Natural killer cell (primary cell): ENCODE data around the gene CBX4. TPM values are rescaled to one million over a fixed set of nuclear protein-coding genes. Genes with fewer than 3 reads are reported as not detected.

Source experiments
- ATAC-seq, 3 donors: fragments of 150-1000 bp in 2 of 3; fragments of 200-7000 bp in 1 of 3; cut with Tn5 transposase; 1 replicate in 1 of 3; 2 replicates in 2 of 3; pipeline ENCODE4 v1.10.0; 2021; ENCODE audit warnings: mild to moderate bottlenecking in 2 of 3, moderate library complexity in 2 of 3
- DNase-seq, 2 donors: peaks; one replicate each; pipeline versions ENCODE4 v3.0.0 to v3.0.0-alpha.2; 2013 to 2021; ENCODE audit warnings: mixed read lengths in 1 of 2
- H3K27ac ChIP-seq: one replicate; pipeline ENCODE4 v1.5.1; 2013; ENCODE audit warnings: mild to moderate bottlenecking, low read length
- H3K27me3 ChIP-seq: one replicate; pipeline ENCODE4 v1.6.1; 2013; ENCODE audit warnings: low read length; ENCODE audit not compliant: control insufficient read depth, insufficient read depth
- H3K36me3 ChIP-seq: one replicate; pipeline ENCODE4 v1.6.1; 2013; ENCODE audit warnings: low read length; ENCODE audit not compliant: control insufficient read depth, insufficient read depth
- H3K4me1 ChIP-seq: one replicate; pipeline ENCODE4 v1.6.1; 2013; ENCODE audit warnings: low read length; ENCODE audit not compliant: control insufficient read depth, insufficient read depth
- H3K4me3 ChIP-seq: one replicate; pipeline ENCODE4 v1.5.1; 2013; ENCODE audit warnings: low read length
- H3K9me3 ChIP-seq: one replicate; pipeline ENCODE4 v1.6.1; 2013; ENCODE audit warnings: low read length; ENCODE audit not compliant: control insufficient read depth, insufficient read depth
- H3K27ac Mint-ChIP-seq, 2 donors: one replicate each; pipeline ENCODE4 v1.8.0; 2022; ENCODE audit warnings: mild to moderate bottlenecking in 2 of 2, mixed read lengths in 2 of 2, moderate library complexity in 1 of 2
- H3K27me3 Mint-ChIP-seq, 2 donors: one replicate each; pipeline ENCODE4 v1.8.0; 2022; ENCODE audit warnings: low read depth in 2 of 2, mixed read lengths in 2 of 2
- H3K36me3 Mint-ChIP-seq: one replicate; pipeline ENCODE4 v1.8.0; 2022; ENCODE audit warnings: mixed read lengths
- H3K4me1 Mint-ChIP-seq, 2 donors: one replicate each; pipeline ENCODE4 v1.8.0; 2022; ENCODE audit warnings: mixed read lengths in 2 of 2
- H3K4me3 Mint-ChIP-seq: one replicate; pipeline ENCODE4 v1.8.0; 2022; ENCODE audit warnings: mild to moderate bottlenecking, moderate library complexity, mixed read lengths
- H3K9me3 Mint-ChIP-seq, 2 donors: one replicate each; pipeline ENCODE4 v1.8.0; 2022; ENCODE audit warnings: mixed read lengths in 2 of 2
- CTCF ChIP-seq: fragments of 200-600 bp; IDR thresholded peaks from one replicate; pipeline ENCODE4 v1.8.0; 2022; ENCODE audit warnings: antibody characterized with exemption
- WGBS: methylation state at CpG from one replicate; pipeline ENCODE4 v1.1.7; 2013; ENCODE audit warnings: missing lambda C conversion rate; ENCODE audit not compliant: insufficient coverage; 5-methylcytosine and 5-hydroxymethylcytosine counted together
- intact Hi-C: fragments of 100-400 bp; cut with micrococcal nuclease; formaldehyde crosslinking; loops from one replicate; pipeline ENCODE4 v1.14.2; 2022
- total RNA-seq, 4 donors: library from RNA; stranded (reverse); fragments of 120-200 nt in 1 of 4; gene quantifications; one replicate each; pipeline versions ENCODE4 v1.2.3 to v1.2.4, GENCODE V29; 2013 to 2022

The CBX4 gene
- total RNA-seq, 3 donors from 2014 or later (not counting 1 experiment from before 2014, with no cell fraction given), result 147 to 220 (median 217) TPM

DNA sequence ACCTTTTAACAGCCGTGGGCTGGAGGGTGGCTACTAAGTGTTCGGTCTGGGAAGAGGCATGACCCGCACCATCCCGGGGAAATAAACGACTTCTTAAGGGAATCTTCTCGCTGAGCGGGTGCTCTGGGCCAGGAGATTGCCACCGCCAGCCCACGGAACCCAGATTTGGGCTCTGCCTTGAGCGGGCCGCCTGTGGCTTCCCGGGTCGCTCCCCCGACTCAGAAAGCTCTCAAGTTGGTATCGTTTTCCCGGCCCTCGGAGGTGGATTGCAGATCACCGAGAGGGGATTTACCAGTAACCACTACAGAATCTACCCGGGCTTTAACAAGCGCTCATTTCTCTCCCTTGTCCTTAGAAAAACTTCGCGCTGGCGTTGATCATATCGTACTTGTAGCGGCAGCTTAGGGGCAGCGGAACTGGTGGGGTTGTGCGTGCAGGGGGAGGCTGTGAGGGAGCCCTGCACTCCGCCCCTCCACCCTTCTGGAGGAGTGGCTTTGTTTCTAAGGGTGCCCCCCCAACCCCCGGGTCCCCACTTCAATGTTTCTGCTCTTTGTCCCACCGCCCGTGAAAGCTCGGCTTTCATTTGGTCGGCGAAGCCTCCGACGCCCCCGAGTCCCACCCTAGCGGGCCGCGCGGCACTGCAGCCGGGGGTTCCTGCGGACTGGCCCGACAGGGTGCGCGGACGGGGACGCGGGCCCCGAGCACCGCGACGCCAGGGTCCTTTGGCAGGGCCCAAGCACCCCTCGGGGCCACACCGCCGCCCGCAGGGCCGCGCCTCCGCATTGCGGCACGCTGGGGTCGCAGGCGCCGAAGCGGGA, 3.6 kb upstream of the CBX4 start:
- Histone ChIP-seq H3K4me3 (no peak overlapping the region), H3K27ac (no peak overlapping the region), H3K9me3 (no peaks in the 10 kb centered on the region), H3K36me3 (no peaks in the 10 kb centered on the region), H3K27me3 (peaks cover 43% of the 10 kb centered on the region), H3K4me1 (peaks cover 66% of the 10 kb centered on the region)
- peaks cover 14 to 26% of the 10 kb centered on the region in 2 donors for H3K27me3 Mint-ChIP-seq
- H3K4me3 Mint-ChIP-seq, result peak overlapping the region; percentile 62
- H3K27ac Mint-ChIP-seq, result peak overlapping the region; percentile 43 to 59
- DNase-seq (peak; percentile 29 to 65), ATAC-seq (no peak)
- H3K9me3 Mint-ChIP-seq, result no peaks in the 10 kb centered on the region
- H3K36me3 Mint-ChIP-seq, result no peaks in the 10 kb centered on the region
- peaks cover 21 to 35% of the 10 kb centered on the region in 2 donors for H3K4me1 Mint-ChIP-seq
- intact Hi-C loops, result loop anchor here (2.0 to 5.0 kb wide), 2 partner anchors 96 to 154 kb away; no protein-coding TSS in a partner anchor
- no peak for TF ChIP-seq CTCF
- WGBS, result 2% methylated on average over 66 of the region's 66 CpGs

DNA sequence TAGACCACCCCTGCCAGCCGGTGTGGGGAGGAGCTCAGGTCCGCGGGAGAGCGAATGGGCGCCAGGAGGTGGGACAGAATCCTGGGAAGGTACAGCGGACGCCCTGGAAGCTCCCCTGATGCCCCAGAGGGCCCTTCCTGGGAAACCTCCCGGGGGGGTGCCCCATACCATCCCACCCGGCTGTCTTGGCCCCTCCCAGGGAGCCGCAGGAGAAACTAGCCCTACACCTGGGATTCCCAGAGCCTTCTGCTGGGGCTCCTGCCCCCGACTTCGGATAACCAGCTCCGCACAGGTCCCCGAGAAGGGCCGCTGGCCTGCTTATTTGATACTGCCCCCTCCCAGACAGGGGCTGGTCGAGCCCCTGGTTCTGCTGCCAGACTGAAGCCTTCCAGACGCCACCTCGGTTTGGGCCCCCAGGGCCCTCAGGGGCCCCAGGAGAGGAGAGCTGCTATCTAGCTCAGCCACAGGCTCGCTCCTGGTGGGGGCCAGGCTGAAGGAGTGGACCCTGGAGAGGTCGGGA, 3.0 kb upstream of the CBX4 start:
- intact Hi-C loops, result loop anchor here (2.0 to 5.0 kb wide), 2 partner anchors 95 to 155 kb away; no protein-coding TSS in a partner anchor
- peak overlapping the region; percentile 43 to 59 for H3K27ac Mint-ChIP-seq
- ATAC-seq (no peak), DNase-seq (peak in 1 of 2 donors; percentile 35)
- H3K9me3 ChIP-seq, result no peaks in the 10 kb centered on the region
- no peaks in the 10 kb centered on the region for H3K36me3 ChIP-seq
- no peak overlapping the region for H3K4me3 ChIP-seq
- H3K27ac ChIP-seq, result no peak overlapping the region
- no peaks in the 10 kb centered on the region for H3K9me3 Mint-ChIP-seq
- no peaks in the 10 kb centered on the region for H3K36me3 Mint-ChIP-seq
- 8% methylated on average over 20 of the region's 20 CpGs for WGBS
- no peak for TF ChIP-seq CTCF
- peak overlapping the region; percentile 65 for H3K4me3 Mint-ChIP-seq
- H3K27me3 ChIP-seq, result peaks cover 43% of the 10 kb centered on the region
- peaks cover 28 to 41% of the 10 kb centered on the region in 2 donors for H3K4me1 Mint-ChIP-seq
- H3K4me1 ChIP-seq, result peaks cover 72% of the 10 kb centered on the region
- peaks cover 12 to 24% of the 10 kb centered on the region in 2 donors for H3K27me3 Mint-ChIP-seq

GRCh38 chr17:79841369-79842135, 2.3 kb upstream of the CBX4 start:
- peak in 1 of 2 donors; percentile 58 for DNase-seq
- H3K27me3 ChIP-seq, result peaks cover 43% of the 10 kb centered on the region
- peaks cover 12 to 24% of the 10 kb centered on the region in 2 donors for H3K27me3 Mint-ChIP-seq

More at GRCh38 chr17:79841369-79842135, 2.3 kb upstream of the CBX4 start:
- Histone ChIP-seq H3K9me3 (no peaks in the 10 kb centered on the region), H3K4me1 (peaks cover 79% of the 10 kb centered on the region), H3K36me3 (no peaks in the 10 kb centered on the region), H3K4me3 (no peak overlapping the region), H3K27ac (no peak overlapping the region)
- intact Hi-C loops, result loop anchor here (2.0 to 5.0 kb wide), 2 partner anchors 94 to 155 kb away; no protein-coding TSS in a partner anchor
- Mint-ChIP-seq H3K9me3 (no peaks in the 10 kb centered on the region), H3K4me1 (peaks cover 34 to 48% of the 10 kb centered on the region in 2 donors), H3K27ac (peak overlapping the region; percentile 43 to 96), H3K4me3 (peak overlapping the region; percentile 65), H3K36me3 (no peaks in the 10 kb centered on the region)
- 4% methylated on average over 55 of the region's 55 CpGs for WGBS
- ATAC-seq, result no peak
- no peak for TF ChIP-seq CTCF
